SU-DHL-6 (cell line): ENCODE data around the gene KRTDAP.

ENCODE experiments used
- EZH2phosphoT487 ChIP-seq: fragments of 200-600 bp; sonication (generic), shearing (Covaris generic); conservative IDR thresholded peaks from 2 replicates; pipeline ENCODE4 v1.6.1; 2018; ENCODE audit warnings: mild to moderate bottlenecking, antibody characterized with exemption, low read length, moderate library complexity, mixed read lengths
- TF ChIP-seq, protein P1 (sequence below): fragments of 200-600 bp; sonication (generic); IDR thresholded peaks from one replicate; pipeline ENCODE4 v1.5.1; 2017; ENCODE audit warnings: antibody characterized with exemption, mild to moderate bottlenecking, low read length, moderate library complexity; ENCODE audit not compliant: insufficient read depth, poor library complexity, severe bottlenecking

- TF ChIP-seq EZH2phosphoT487, result no peak
- TF ChIP-seq, protein P1, sequence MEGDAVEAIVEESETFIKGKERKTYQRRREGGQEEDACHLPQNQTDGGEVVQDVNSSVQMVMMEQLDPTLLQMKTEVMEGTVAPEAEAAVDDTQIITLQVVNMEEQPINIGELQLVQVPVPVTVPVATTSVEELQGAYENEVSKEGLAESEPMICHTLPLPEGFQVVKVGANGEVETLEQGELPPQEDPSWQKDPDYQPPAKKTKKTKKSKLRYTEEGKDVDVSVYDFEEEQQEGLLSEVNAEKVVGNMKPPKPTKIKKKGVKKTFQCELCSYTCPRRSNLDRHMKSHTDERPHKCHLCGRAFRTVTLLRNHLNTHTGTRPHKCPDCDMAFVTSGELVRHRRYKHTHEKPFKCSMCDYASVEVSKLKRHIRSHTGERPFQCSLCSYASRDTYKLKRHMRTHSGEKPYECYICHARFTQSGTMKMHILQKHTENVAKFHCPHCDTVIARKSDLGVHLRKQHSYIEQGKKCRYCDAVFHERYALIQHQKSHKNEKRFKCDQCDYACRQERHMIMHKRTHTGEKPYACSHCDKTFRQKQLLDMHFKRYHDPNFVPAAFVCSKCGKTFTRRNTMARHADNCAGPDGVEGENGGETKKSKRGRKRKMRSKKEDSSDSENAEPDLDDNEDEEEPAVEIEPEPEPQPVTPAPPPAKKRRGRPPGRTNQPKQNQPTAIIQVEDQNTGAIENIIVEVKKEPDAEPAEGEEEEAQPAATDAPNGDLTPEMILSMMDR, result no peak
Measured at GRCh38 chr19:35490364-35490763, at the start of gene KRTDAP.
